GM18511 (cell line): ENCODE results near the gene ADAMTSL2.

ENCODE experiments used
- ATAC-seq: cut with Tn5 transposase; IDR thresholded peaks from one replicate; pipeline ENCODE4 v1.9.1; 2021; ENCODE audit warnings: mild to moderate bottlenecking, moderate library complexity; ENCODE audit not compliant: unreplicated experiment

The ADAMTSL2 gene

DNA sequence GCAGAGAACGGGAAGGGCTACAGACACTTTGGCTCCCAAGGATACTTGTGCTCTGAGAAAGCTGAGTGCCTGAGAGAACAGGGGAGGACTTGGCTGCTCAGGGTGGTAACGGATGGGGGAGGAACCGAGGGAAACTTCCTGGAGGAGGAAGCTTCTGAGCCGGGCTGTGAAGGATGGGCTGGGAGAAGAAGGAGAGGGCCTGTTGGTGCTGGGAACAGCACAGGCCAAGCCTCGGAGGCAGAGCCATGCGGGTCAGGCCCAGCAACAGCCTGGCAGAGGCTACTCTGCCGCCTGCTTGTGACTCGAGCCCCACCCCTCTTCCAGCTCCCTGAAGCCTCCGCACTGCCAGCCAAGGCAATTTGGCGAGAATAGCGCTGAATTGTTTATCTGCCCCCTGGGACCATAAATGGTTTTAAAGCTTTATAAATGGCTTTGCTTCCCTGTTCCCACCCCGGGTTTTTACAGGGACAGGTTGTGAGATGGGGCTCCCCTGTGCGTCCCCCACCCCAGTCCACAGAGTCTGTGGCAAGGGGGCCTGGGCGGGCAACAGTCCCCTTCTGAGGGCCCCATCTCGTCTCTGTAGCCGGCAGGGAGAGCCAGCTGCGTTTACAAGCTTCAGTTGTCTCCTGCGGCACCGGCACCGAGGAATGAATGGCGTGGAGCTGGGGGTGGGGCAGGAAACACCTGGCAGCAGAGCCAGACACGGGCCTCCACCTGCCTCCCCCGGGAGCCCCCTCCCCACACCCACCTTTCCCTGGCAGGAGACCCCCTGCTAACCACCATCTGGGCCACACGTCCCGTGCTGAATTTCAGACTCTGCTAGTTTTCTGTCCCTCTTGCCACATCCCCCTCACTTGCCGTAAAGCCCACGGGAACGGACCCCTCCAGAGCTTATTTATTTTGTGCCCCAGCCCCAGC, 50.3 kb downstream of the ADAMTSL2 start:
- ATAC-seq = no peak

DNA sequence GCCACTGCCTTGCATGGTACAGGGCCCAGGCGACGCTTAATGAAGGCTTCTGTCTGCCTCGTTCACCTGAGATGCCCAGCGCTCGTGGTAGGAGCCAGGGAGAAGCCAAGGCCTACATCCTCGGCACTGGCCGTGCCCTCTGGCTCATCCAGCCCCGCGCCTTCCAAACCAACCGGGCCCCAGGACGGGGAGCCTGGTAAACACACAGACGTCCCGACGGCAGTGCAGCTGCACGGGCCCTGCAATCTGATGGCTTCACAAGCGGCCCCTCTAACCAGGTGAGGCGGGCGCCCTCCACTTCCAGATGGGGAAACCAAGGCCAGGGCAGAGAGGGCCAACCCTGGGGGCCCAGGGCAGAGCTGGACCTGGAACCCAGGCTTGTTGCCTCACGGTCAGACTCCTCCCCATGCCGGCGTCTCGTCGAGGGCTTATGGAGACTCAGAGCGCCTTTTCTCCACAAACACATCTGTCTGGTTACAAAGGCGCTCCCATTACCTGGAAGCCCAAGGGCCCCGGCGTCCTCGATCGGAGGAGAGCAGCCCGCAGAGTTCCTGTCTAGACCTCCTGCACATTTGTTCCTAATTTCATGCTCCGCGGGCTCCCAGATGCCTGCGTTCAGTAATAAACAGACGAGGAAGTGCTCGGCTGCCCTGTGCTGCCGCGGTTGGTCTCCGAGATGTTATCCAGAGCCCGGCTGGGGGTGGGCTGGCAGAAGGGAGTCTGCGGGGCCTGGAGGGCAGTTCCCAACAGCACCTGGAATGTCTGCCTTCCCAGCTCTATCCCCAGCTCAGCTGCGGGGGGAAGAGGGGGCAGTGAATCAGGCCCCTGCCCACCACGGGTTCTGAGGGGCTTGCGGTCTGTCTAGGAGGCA, 51.2 kb downstream of the ADAMTSL2 start:
- ATAC-seq = no peak

GRCh38 chr9:133587051-133587450, 52.5 kb downstream of the ADAMTSL2 start:
- ATAC-seq = no peak

DNA sequence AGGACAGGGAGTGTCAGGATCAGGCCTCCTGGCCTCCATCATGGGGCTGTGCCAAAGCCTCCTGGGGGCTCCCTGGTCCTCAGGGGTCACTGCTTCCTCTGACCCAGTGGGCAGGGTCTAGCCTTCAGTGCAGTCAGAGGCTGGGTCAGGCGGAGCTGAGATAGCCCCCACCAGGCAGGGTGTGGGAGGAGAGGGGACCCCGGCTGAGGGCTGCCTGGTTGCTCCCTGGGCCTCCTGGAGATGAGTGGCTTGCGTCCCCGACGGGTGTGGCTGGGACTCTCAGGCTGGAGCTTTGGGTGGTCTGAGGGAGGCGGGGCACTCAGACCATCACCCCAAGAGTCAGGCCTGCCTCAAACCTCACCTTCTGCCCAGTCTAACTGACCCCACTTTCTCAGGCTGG, 53.0 kb downstream of the ADAMTSL2 start:
- ATAC-seq = no peak

- ATAC-seq = no peak
Measured at GRCh38 chr9:133589454-133590227, 55.1 kb downstream of the ADAMTSL2 start.

GRCh38 chr9:133590231-133590855, 55.8 kb downstream of the ADAMTSL2 start:
- no peak for ATAC-seq

GRCh38 chr9:133591116-133591910, 56.8 kb downstream of the ADAMTSL2 start:
- no peak for ATAC-seq

- ATAC-seq = no peak
Measured at GRCh38 chr9:133591985-133592384, 57.5 kb downstream of the ADAMTSL2 start.

DNA sequence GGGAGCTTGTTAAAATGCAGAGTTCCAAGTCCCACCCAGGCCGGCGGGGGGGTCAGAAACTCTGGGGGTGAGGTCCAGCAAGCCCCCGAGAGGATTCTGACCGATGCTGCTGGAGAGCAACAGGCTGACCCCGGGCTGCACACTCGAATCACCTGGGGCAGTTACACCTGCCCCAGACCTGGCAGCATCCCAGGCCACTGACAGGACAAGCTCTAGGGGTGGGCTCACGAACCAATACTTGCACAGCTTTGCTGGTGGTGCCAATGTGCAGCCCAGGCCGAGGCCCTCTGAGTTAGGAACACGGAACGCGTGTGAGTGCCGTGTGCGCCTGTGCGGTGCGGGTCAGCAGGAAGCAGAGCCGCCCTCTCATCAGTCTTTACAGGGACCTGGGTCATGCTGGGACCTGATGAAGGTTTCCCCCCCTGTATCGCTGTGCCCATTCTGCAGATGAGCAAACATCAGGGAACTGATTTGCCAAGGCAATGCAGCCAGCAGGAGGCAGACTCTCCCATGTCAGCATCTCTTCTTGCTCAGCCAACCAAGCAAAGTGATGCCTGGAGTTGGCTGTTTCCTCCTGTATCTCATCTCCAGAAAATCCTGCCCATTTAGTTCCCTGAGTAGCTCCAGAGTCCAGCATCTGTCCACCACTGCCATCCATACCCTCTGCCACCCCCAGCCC, 58.4 kb downstream of the ADAMTSL2 start:
- no peak for ATAC-seq

GRCh38 chr9:133593587-133594253, 59.2 kb downstream of the ADAMTSL2 start:
- no peak for ATAC-seq

DNA sequence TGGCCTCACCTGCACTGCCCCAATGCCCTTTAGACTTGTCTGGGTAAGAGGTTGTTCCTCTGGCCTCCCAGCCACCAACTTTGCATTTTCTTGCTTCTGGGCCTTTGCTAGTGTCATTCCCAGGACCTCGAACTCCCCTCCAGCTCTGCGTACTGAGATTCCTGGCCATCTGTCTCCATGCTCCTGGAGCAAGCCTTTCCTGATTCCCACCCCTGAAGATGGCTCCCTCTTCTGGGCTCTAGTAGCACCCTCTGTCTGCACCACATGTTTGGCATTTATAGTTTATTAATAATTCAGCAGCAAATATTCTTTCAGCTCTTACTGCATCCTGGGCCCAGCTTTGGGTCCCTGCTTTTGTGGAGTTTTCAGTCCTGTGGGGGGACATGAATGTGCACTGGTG, 59.8 kb downstream of the ADAMTSL2 start:
- ATAC-seq = no peak

DNA sequence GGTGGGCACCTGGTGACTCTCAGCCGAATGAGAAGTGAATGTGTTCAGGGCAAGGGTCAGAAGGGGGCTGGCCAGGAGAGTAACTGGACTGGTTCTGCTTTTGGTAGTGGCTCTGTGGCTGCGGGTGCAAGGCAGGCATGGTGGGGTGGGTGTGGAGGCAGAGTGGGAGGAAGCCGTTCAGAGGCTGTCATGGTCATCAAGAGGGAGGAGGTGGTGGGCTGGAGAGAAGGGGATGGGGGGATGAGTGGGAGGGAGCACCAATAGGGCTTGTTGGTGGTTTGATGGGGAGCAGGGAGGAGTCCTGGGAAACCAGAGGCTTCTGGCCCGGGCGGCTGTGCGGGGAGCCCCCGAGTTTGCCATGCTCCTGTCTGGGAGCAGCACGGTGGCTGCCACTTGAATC, 61.4 kb downstream of the ADAMTSL2 start:
- no peak for ATAC-seq

DNA sequence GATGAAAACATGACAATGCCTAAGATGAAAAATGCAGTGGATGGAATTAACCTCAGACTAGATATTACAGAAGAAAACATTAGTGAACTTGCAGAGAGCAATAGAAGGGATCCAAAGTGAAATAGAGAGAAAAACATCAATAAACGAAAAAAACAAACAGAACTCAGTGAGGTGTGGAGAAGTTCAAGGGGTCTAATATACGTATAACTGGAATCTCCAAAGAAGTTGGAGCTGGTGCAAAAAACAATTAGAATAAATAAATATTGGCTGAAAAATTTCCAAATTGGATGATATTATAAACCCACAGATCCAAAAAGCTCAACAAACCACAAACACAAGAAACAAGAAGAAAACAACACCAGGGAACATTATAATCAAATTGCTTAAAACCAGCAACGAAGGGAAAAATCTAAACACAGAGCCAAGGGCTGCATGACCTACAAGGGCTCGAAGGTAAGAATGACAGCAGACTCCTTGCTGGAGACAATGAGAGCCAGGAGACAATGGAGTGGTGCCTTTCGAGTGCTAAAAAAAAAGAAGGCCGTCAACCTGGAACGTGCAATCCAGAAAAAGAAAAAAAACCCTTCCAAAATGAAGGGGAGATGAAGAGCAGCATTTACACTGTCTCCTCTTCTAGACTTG, 62.9 kb downstream of the ADAMTSL2 start:
- no peak for ATAC-seq

- no peak for ATAC-seq
Measured at GRCh38 chr9:133598978-133599377, 64.5 kb downstream of the ADAMTSL2 start.

DNA sequence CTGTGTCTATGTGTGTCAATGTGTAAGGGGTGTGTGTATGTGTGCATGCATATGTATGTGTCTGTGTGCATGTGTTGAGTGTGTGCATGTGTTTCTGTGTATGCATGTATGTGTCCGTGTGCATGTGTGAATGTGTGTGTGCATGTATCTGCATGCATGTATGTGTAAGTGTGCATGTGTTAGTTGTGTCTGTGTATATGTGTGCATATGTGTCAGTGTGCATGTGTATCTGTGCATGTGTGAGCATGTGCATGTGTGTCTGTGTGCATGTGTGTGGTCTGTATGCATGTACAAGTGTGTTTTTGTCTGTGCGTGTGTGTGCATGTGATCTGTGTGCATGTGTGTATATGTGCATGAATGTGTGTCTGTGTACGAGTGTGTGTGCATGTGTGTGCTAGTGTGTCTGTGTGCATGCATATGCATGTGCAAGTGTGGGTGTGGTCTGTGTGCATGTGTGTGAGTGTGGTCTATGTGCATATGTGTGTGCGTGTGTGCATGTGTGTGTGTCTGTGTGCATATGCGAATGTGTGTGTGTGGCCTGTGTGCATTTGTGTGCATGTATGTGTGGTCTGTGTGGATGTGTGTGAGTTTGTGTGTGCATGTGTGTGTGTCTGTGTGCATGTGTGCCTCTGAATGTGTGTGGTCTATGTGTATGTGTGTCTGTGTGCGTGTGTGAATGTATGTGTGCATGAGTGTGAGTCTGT, 65.1 kb downstream of the ADAMTSL2 start:
- ATAC-seq = no peak

- ATAC-seq = no peak
Measured at GRCh38 chr9:133600739-133601138, 66.2 kb downstream of the ADAMTSL2 start.

DNA sequence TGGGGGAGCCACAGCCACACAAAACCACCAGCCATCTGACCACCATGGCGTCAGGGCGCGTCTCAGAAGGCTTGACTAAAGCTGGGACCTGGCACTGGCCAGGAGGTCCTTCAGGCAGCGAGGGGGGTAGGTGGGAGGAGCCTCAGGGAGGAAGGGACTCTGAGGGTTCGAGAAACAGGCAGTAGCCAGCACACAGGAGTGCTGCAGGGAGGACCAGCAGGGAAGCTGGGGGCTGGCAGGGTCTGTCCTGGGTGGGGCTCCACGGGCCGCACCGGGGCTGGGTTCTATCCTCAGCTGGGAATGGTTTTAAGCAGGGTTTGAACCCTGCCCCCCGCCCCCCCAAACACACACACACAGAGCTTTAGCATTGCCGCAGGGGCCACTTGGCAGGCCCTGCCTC, 67.2 kb downstream of the ADAMTSL2 start:
- no peak for ATAC-seq

DNA sequence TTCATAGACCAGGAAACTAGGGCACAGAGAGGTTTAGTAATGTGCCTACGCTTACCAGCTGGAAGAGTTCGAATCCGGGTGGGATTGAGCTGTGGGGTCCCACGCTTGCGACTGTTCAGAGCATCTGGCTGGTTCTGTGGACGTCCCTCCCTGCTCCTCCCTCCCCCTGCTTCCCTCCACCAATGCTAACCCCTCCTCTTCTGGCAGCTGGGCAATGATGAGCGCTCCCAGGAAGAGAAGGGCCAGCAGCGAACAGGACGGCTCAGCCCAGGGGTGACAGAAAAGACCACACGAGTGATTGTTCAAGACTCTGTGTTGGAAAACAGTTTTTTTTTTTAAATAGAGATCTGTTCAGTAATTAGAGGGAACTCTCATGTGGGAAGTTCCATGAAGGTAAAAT, 67.8 kb downstream of the ADAMTSL2 start:
- no peak for ATAC-seq
